Coronary artery (tissue), 2 donors: ENCODE measurements around the gene OR2AJ1.

ENCODE experiments used
- DNase-seq: peaks from one replicate; pipeline ENCODE4 v3.0.0-alpha.2; 2017; ENCODE audit warnings: low spot score
- H3K27ac ChIP-seq, 2 donors: fragments of 200-600 bp; sonication (generic); one replicate each; pipeline ENCODE4 v1.5.1; 2016 to 2019
- H3K4me3 ChIP-seq: fragments of 200-600 bp; sonication (generic); 2 replicates; pipeline ENCODE4 v1.5.1; 2016; ENCODE audit warnings: mild to moderate bottlenecking, moderate library complexity
- TF ChIP-seq, protein P1 (sequence below): fragments of 200-600 bp; sonication (generic); IDR thresholded peaks from one replicate; pipeline ENCODE4 v1.5.1; 2019; ENCODE audit warnings: antibody characterized with exemption

Gene OR2AJ1

DNA sequence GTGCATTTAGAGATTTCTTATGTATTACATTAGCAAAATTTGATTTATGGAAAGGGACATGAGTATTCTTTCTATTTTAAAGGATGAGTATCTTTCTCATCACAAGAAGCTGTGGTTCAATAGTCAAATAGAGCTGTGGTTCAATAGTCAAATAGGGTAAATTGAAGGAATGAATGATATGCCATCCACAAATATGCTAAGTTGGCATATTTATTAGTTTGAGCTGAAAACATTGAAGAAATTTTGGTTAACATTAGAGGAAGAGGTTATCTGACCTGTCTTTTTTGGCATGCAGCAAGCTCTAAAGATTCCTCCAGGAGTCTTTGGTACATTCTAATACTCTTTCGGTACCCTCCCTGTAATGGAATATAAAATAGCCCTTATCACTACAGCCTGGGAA is 28.7 kb downstream of the OR2AJ1 start:
- no peak overlapping the region for H3K4me3 ChIP-seq
- H3K27ac ChIP-seq: no peak overlapping the region
- DNase-seq: no peak
- TF ChIP-seq, protein P1, sequence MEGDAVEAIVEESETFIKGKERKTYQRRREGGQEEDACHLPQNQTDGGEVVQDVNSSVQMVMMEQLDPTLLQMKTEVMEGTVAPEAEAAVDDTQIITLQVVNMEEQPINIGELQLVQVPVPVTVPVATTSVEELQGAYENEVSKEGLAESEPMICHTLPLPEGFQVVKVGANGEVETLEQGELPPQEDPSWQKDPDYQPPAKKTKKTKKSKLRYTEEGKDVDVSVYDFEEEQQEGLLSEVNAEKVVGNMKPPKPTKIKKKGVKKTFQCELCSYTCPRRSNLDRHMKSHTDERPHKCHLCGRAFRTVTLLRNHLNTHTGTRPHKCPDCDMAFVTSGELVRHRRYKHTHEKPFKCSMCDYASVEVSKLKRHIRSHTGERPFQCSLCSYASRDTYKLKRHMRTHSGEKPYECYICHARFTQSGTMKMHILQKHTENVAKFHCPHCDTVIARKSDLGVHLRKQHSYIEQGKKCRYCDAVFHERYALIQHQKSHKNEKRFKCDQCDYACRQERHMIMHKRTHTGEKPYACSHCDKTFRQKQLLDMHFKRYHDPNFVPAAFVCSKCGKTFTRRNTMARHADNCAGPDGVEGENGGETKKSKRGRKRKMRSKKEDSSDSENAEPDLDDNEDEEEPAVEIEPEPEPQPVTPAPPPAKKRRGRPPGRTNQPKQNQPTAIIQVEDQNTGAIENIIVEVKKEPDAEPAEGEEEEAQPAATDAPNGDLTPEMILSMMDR: no peak

GRCh38 chr1:247961791-247962190 is 37.1 kb downstream of the OR2AJ1 start:
- H3K27ac ChIP-seq: no peak overlapping the region
- TF ChIP-seq, protein P1: no peak
- DNase-seq: no peak
- no peak overlapping the region for H3K4me3 ChIP-seq

DNA sequence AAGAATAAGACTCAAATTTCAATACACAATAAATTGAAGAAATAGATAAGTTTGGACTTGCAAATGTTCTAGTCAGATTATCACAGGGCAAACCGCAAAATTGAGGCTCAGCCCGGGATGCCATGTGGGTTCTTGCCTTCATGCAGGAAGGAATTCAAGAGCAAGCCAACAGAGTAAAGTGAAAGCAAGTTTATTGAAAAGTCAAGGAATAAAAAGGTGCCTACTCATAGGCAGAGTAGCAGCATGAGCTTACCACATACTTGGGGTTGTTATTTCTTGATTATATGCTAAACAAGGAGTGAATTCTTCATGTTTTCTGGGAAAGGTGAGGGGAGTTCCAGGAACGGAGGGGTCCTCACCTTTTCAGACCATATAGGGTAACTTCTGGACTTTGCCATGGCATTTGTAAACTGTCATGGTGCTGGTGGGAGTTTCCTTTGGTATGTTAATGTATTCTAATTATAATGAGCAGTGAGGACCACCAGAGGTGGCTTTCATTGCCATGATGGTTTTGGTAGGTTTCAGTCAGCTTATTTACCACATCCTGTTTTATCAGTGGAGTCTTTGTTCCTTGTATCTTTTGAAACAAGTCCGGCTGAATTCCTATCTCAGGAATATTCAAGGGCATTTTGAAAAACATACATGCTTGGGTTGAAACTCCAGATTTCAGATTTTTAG is 38.4 kb downstream of the OR2AJ1 start:
- H3K4me3 ChIP-seq: no peak overlapping the region
- TF ChIP-seq, protein P1: no peak
- no peak overlapping the region for H3K27ac ChIP-seq
- DNase-seq: no peak

DNA sequence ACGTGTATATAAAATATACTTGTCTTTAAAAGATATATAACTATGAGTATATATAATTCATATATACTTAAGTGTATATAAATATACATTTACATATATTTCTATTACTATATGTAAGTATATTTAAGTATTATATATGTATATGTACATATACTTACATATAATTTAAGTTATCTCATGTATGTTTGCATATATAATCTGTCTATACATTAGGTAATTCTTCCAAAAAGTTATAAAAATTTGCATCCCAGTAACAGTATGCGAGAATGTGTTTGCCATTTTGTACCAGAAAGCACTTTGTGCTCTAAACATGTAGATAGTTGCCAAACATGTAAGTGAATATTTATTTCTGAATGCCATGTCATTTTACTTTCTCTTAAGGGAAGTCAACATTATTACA is 40.2 kb downstream of the OR2AJ1 start, which contains the start of gene OR2AK2:
Gene OR2AK2, plus strand, starts transcription at position 301 of the 400 bp plus-strand sequence. CDS start 144 bp downstream, outside the sequence.
- TF ChIP-seq, protein P1: no peak
- DNase-seq: no peak
- no peak within 1 kb of the TSS for H3K4me3 ChIP-seq
- no peak within 1 kb of the TSS for H3K27ac ChIP-seq

- DNase-seq: no peak
- TF ChIP-seq, protein P1: no peak
- H3K27ac ChIP-seq: no peak overlapping the region
- no peak overlapping the region for H3K4me3 ChIP-seq
Observed at GRCh38 chr1:247966532-247967204, 42.0 kb downstream of the OR2AJ1 start.
